Fibroblast of skin of left biceps (primary cell): ENCODE data around the gene OCA2.
"Not testable (repeated sequence)": the region's sequence is repeated elsewhere in the genome, so short reads cannot be mapped to it uniquely, and the experiment has no call there.

ENCODE experiments used
- DNase-seq, 2 experiments: peaks; one replicate each; pipeline ENCODE4 v3.0.0-alpha.2; 2013; ENCODE audit warnings: low read depth in 2 of 2

The OCA2 gene

GRCh38 chr15:27725731-27726130 is 373.4 kb downstream of the OCA2 start:
- no peak for DNase-seq

- no peak for DNase-seq
Measured at GRCh38 chr15:27723821-27724220, 375.3 kb downstream of the OCA2 start.

GRCh38 chr15:27722102-27722501 is 377.0 kb downstream of the OCA2 start:
- DNase-seq = no peak

GRCh38 chr15:27714675-27715074 is 384.4 kb downstream of the OCA2 start:
- no peak for DNase-seq

GRCh38 chr15:27713850-27714249 is 385.3 kb downstream of the OCA2 start:
- not testable (repeated sequence) for DNase-seq

GRCh38 chr15:27707257-27707656 is 391.9 kb downstream of the OCA2 start:
- DNase-seq = no peak

- no peak for DNase-seq
Measured at GRCh38 chr15:27706300-27706699, 392.8 kb downstream of the OCA2 start.

- DNase-seq = no peak
Measured at GRCh38 chr15:27705056-27705455, 394.1 kb downstream of the OCA2 start.
